HCT116 (cell line): Measurements from ENCODE around the gene CHRNA4. TPM values are rescaled to one million over a fixed set of nuclear protein-coding genes. Genes with fewer than 3 reads are reported as not detected.

Experiments used
- ATAC-seq: fragments of 200-7000 bp; cut with Tn5 transposase; 2 replicates; pipeline ENCODE4 v1.9.1; 2020; ENCODE audit warnings: mild to moderate bottlenecking, moderate library complexity
- BruUV-seq: library from RNA; stranded (reverse); fragments of 400-500 nt; replicated peaks from 2 replicates; lab custom pipeline; 2021; lab: Mats Ljungman, UMichigan
- CTCF ChIA-PET: fragments of 300-600 bp; sonication (Branson Sonifier 250); formaldehyde crosslinking; loops from one replicate; lab custom pipeline; 2021; ENCODE audit warnings: antibody characterized with exemption; lab: Charles Lee
- POLR2A ChIA-PET: fragments of 300-600, 350-600 bp; sonication (Branson Sonifier 250); formaldehyde crosslinking; loops from one replicate; lab custom pipeline; 2021; ENCODE audit warnings: antibody characterized with exemption; lab: Charles Lee
- RAD21 ChIA-PET, 2 experiments: fragments of 300-600 bp; sonication (Branson Sonifier 250); formaldehyde crosslinking; loops; one replicate each; lab custom pipeline; 2023; ENCODE audit warnings: low total read pairs in 2 of 2; ENCODE audit not compliant: uncharacterized antibody in 2 of 2, unreplicated experiment in 2 of 2, low non-redundant PET in 1 of 2; lab: Charles Lee
- DNase-seq: peaks from one replicate; pipeline ENCODE4 v3.0.0-alpha.2; 2010; ENCODE audit warnings: low read depth, low spot score
- H2AFZ ChIP-seq: fragments of 200-600 bp; shearing (Covaris generic), sonication (generic); 2 replicates; pipeline ENCODE4 v1.6.1; 2017; ENCODE audit warnings: low read depth, mixed run types, mixed read lengths, antibody characterized with exemption, low read length; ENCODE audit not compliant: poor library complexity, severe bottlenecking
- H3K27ac ChIP-seq: 2 replicates; pipeline ENCODE4 v1.5.1; 2012; ENCODE audit warnings: low read depth, low read length
- H3K27me3 ChIP-seq: fragments of 200-600 bp; sonication (generic); 2 replicates; pipeline ENCODE4 v1.6.1; 2016; ENCODE audit warnings: mixed run types, low read length, mixed read lengths; ENCODE audit not compliant: insufficient read depth
- H3K36me3 ChIP-seq, 2 experiments: fragments of 200-500 bp in 1 of 2; fragments of 200-600 bp in 1 of 2; sonication (Bioruptor generic) in 1 of 2; sonication (generic) in 1 of 2; 2 replicates each; pipeline versions ENCODE4 v1.5.1 to v1.6.1; 2014 to 2016; ENCODE audit warnings: low read length in 2 of 2, inconsistent platforms in 1 of 2, mixed read lengths in 1 of 2, mixed run types in 1 of 2; ENCODE audit not compliant: insufficient read depth in 2 of 2, control insufficient read depth in 1 of 2
- H3K4me1 ChIP-seq, 2 experiments: fragments of 200-600 bp in 1 of 2; sonication (generic) in 1 of 2; 2 replicates each; pipeline versions ENCODE4 v1.5.1 to v1.6.1; 2012 to 2017; ENCODE audit warnings: low read length in 2 of 2, inconsistent platforms in 1 of 2, mild to moderate bottlenecking in 1 of 2, mixed read lengths in 1 of 2, mixed run types in 1 of 2, moderate library complexity in 1 of 2; ENCODE audit not compliant: insufficient read depth in 2 of 2, control insufficient read depth in 1 of 2
- H3K4me2 ChIP-seq: fragments of 200-600 bp; sonication (generic); 2 replicates; pipeline ENCODE4 v1.6.1; 2017; ENCODE audit warnings: mixed run types, low read length, mixed read lengths
- H3K4me3 ChIP-seq, 2 experiments: fragments of 200-600 bp in 1 of 2; sonication (generic) in 1 of 2; replicated peaks in 1 of 2; 2 replicates each; pipeline ENCODE4 v1.5.1; 2011 to 2016; ENCODE audit warnings: low read length in 2 of 2, control low read depth in 1 of 2, low read depth in 1 of 2, mild to moderate bottlenecking in 1 of 2, mixed read lengths in 1 of 2, mixed run types in 1 of 2
- H3K79me2 ChIP-seq: fragments of 200-600 bp; sonication (generic); 2 replicates; pipeline ENCODE4 v1.6.1; 2017; ENCODE audit warnings: mild to moderate bottlenecking, mixed run types, low read length, moderate library complexity, mixed read lengths; ENCODE audit not compliant: insufficient read depth
- H3K9ac ChIP-seq: fragments of 200-600 bp; sonication (generic); 2 replicates; pipeline ENCODE4 v1.6.1; 2016; ENCODE audit warnings: low read length, mixed read lengths
- H3K9me2 ChIP-seq: fragments of 200-600 bp; sonication (generic), shearing (Covaris generic); 2 replicates; pipeline ENCODE4 v1.6.1; 2017; ENCODE audit warnings: mixed run types, mild to moderate bottlenecking, moderate library complexity; ENCODE audit not compliant: insufficient read depth
- H3K9me3 ChIP-seq, 2 experiments: fragments of 200-500 bp in 1 of 2; fragments of 200-600 bp in 1 of 2; sonication (Bioruptor generic) in 1 of 2; sonication (generic) in 1 of 2; 2 replicates each; pipeline ENCODE4 v1.6.1; 2014 to 2017; ENCODE audit warnings: low read length in 2 of 2, mixed read lengths in 2 of 2, inconsistent platforms in 1 of 2, low read depth in 1 of 2, mild to moderate bottlenecking in 1 of 2, mixed run types in 1 of 2, moderate library complexity in 1 of 2; ENCODE audit not compliant: control insufficient read depth in 1 of 2, insufficient read depth in 1 of 2
- H4K20me1 ChIP-seq: fragments of 200-600 bp; sonication (generic), shearing (Covaris generic); 2 replicates; pipeline ENCODE4 v1.6.1; 2017; ENCODE audit warnings: mixed run types, mild to moderate bottlenecking, moderate library complexity; ENCODE audit not compliant: insufficient read depth
- ATF3 ChIP-seq: IDR thresholded peaks from 2 replicates; pipeline ENCODE4 v1.6.1; 2012
- CEBPB ChIP-seq: IDR thresholded peaks from 2 replicates; pipeline ENCODE4 v1.6.1; 2012; ENCODE audit warnings: low read depth
- REST ChIP-seq: IDR thresholded peaks from 2 replicates; pipeline ENCODE4 v1.6.1; 2012; ENCODE audit warnings: low read depth
- SP1 ChIP-seq: IDR thresholded peaks from 2 replicates; pipeline ENCODE4 v1.6.1; 2012; ENCODE audit warnings: low read depth
- TCF7L2 ChIP-seq: IDR thresholded peaks from 2 replicates; pipeline ENCODE4 v1.7.0; 2011; ENCODE audit warnings: borderline replicate concordance, inconsistent platforms; ENCODE audit not compliant: insufficient read depth, insufficient read length; ENCODE audit errors: extremely low read depth
- ZNF274 ChIP-seq: fragments of 200-500 bp; sonication (Bioruptor generic); IDR thresholded peaks from 2 replicates; pipeline ENCODE4 v1.6.1; 2014; ENCODE audit warnings: mild to moderate bottlenecking, low read depth, low read length, inconsistent platforms
- intact Hi-C: fragments of 100-400 bp; cut with micrococcal nuclease; formaldehyde crosslinking; loops from 2 replicates; pipeline ENCODE4 v1.10.0; 2022
- total RNA-seq: library from RNA; stranded (reverse); gene quantifications from one replicate; pipeline ENCODE4 v1.2.1, GENCODE V29; 2021; ENCODE audit not compliant: unreplicated experiment

The CHRNA4 gene
- total RNA-seq, 1 experiment from 2014 or later, result not detected

- TF ChIP-seq REST, result no peak
- no peak for TF ChIP-seq SP1
- TF ChIP-seq ATF3, result no peak
- TF ChIP-seq ZNF274, result no peak
Observed at GRCh38 chr20:63343460-63344445, 17.4 kb downstream of the CHRNA4 start (continued).

- H3K27ac ChIP-seq, result no peak overlapping the region
- H2AFZ ChIP-seq, result no peak overlapping the region
- H3K4me3 ChIP-seq, result no peak overlapping the region
- H3K4me2 ChIP-seq, result no peak overlapping the region
- H3K36me3 ChIP-seq, result no peaks in the 10 kb centered on the region
- H4K20me1 ChIP-seq, result no peaks in the 10 kb centered on the region
- DNase-seq, result no peak
- intact Hi-C loops, result no loop called here
- no peak overlapping the region for H3K9ac ChIP-seq
- peaks cover 14% of the 10 kb centered on the region for H3K27me3 ChIP-seq
- CTCF ChIA-PET, result no interaction called here
- H3K79me2 ChIP-seq, result no peaks in the 10 kb centered on the region
- no peaks in the 10 kb centered on the region for H3K4me1 ChIP-seq
- no TSS peak for BruUV-seq
- POLR2A ChIA-PET, result no interaction called here
- RAD21 ChIA-PET, result no interaction called here
- TF ChIP-seq TCF7L2 (no peak), CEBPB (no peak)
- no peaks in the 10 kb centered on the region for H3K9me2 ChIP-seq
- H3K9me3 ChIP-seq, result no peaks in the 10 kb centered on the region
- ATAC-seq, result no peak
Observed at GRCh38 chr20:63342561-63343459, 18.3 kb downstream of the CHRNA4 start.
